Hippocampal formation (tissue), 2 donors: ENCODE measurements around the gene LARGE1.
"Not testable (repeated sequence)": the region's sequence is repeated elsewhere in the genome, so short reads cannot be mapped to it uniquely, and the experiment has no call there.

Experiments
- DNase-seq, 2 donors: peaks; one replicate each; lab custom pipeline; 2025; lab: John Stamatoyannopoulos, UW

Gene LARGE1

GRCh38 chr22:33883961-33884808 lies 36.1 kb downstream of the LARGE1 start:
- no peak for DNase-seq

GRCh38 chr22:33883561-33883960 lies 36.7 kb downstream of the LARGE1 start:
- DNase-seq: no peak

GRCh38 chr22:33882991-33883390 lies 37.3 kb downstream of the LARGE1 start:
- DNase-seq: no peak

- DNase-seq: no peak
These were observed 39.3 kb downstream of the LARGE1 start for GRCh38 chr22:33880986-33881385.

GRCh38 chr22:33879796-33880195 lies 40.5 kb downstream of the LARGE1 start:
- no peak for DNase-seq

GRCh38 chr22:33875316-33875715 lies 45.0 kb downstream of the LARGE1 start:
- no peak for DNase-seq

GRCh38 chr22:33874206-33874605 lies 46.1 kb downstream of the LARGE1 start:
- no peak for DNase-seq

- DNase-seq: no peak
These were observed 46.6 kb downstream of the LARGE1 start for GRCh38 chr22:33873666-33874065.

GRCh38 chr22:33873186-33873585 lies 47.1 kb downstream of the LARGE1 start:
- DNase-seq: no peak

- DNase-seq: no peak
These were observed 48.3 kb downstream of the LARGE1 start for GRCh38 chr22:33871935-33872334.

- DNase-seq: no peak
These were observed 50.3 kb downstream of the LARGE1 start for GRCh38 chr22:33869946-33870345.

GRCh38 chr22:33867971-33868370 lies 52.3 kb downstream of the LARGE1 start:
- DNase-seq: no peak

- no peak for DNase-seq
These were observed 53.0 kb downstream of the LARGE1 start for GRCh38 chr22:33867118-33867866.

GRCh38 chr22:33866511-33866910 lies 53.8 kb downstream of the LARGE1 start:
- no peak for DNase-seq

GRCh38 chr22:33865996-33866395 lies 54.3 kb downstream of the LARGE1 start:
- DNase-seq: no peak

GRCh38 chr22:33865248-33865647 lies 55.0 kb downstream of the LARGE1 start:
- no peak for DNase-seq

- DNase-seq: no peak
These were observed 55.5 kb downstream of the LARGE1 start for GRCh38 chr22:33864723-33865130.

GRCh38 chr22:33861216-33861875 lies 58.9 kb downstream of the LARGE1 start:
- no peak for DNase-seq

GRCh38 chr22:33860386-33860785 lies 59.9 kb downstream of the LARGE1 start:
- DNase-seq: no peak

GRCh38 chr22:33859311-33859710 lies 61.0 kb downstream of the LARGE1 start:
- no peak for DNase-seq

GRCh38 chr22:33858653-33859052 lies 61.6 kb downstream of the LARGE1 start:
- not testable (repeated sequence) for DNase-seq

GRCh38 chr22:33857767-33858166 lies 62.5 kb downstream of the LARGE1 start:
- DNase-seq: not testable (repeated sequence)

GRCh38 chr22:33854724-33855123 lies 65.6 kb downstream of the LARGE1 start:
- DNase-seq: no peak
